T-cell (primary cell): ENCODE measurements around the gene STIM2. TPM values are rescaled to one million over a fixed set of nuclear protein-coding genes. Genes with fewer than 3 reads are reported as not detected.

Experiments
- ATAC-seq, 4 experiments: fragments of 200-7000 bp in 3 of 4; fragments of 150-1000 bp in 1 of 4; cut with Tn5 transposase; replicated peaks in 1 of 4; 1 replicate in 3 of 4; 2 replicates in 1 of 4; pipeline ENCODE4 v1.10.0; 2021; ENCODE audit warnings: moderate library complexity in 3 of 4, mild to moderate bottlenecking in 2 of 4, moderate number of reproducible peaks in 1 of 4
- CTCF ChIA-PET, 2 donors: fragments of 300-600 bp; sonication (Branson Sonifier 250); formaldehyde crosslinking; loops; one replicate each; lab custom pipeline; 2022; ENCODE audit warnings: antibody characterized with exemption in 2 of 2; lab: Charles Lee
- POLR2A ChIA-PET, 2 donors: fragments of 300-600 bp; sonication (Branson Sonifier 250); formaldehyde crosslinking; loops; one replicate each; lab custom pipeline; 2022; ENCODE audit warnings: antibody characterized with exemption in 2 of 2; lab: Charles Lee
- DNase-seq, 35 experiments: peaks; one replicate each; pipeline versions ENCODE4 v3.0.0 to v3.0.0-alpha.2; 2013 to 2023
- H3K27ac ChIP-seq: one replicate; pipeline ENCODE4 v1.5.1; 2013; ENCODE audit warnings: low read length
- H3K27me3 ChIP-seq, 2 experiments: replicated peaks in 1 of 2; 1 replicate in 1 of 2; 2 replicates in 1 of 2; pipeline versions ENCODE4 v1.6.1 to v1.7.0; 2013; ENCODE audit warnings: low read length in 1 of 2, mixed read lengths in 1 of 2; ENCODE audit not compliant: control insufficient read depth in 2 of 2, insufficient read depth in 2 of 2; ENCODE audit errors: extremely low read depth in 1 of 2
- H3K36me3 ChIP-seq, 2 donors: 1 replicate in 1 of 2; 2 replicates in 1 of 2; pipeline versions ENCODE4 v1.6.1 to v1.7.0; 2013; ENCODE audit warnings: low read length in 1 of 2; ENCODE audit not compliant: control insufficient read depth in 2 of 2, insufficient read depth in 1 of 2; ENCODE audit errors: extremely low read depth in 1 of 2
- H3K4me1 ChIP-seq, 2 experiments: 1 replicate in 1 of 2; 2 replicates in 1 of 2; pipeline versions ENCODE4 v1.6.1 to v1.7.0; 2013; ENCODE audit warnings: low read length in 2 of 2, mixed read lengths in 1 of 2; ENCODE audit not compliant: insufficient read depth in 2 of 2, control insufficient read depth in 1 of 2; ENCODE audit errors: extremely low read depth in 1 of 2
- H3K4me3 ChIP-seq, 2 donors: 1 replicate in 1 of 2; 2 replicates in 1 of 2; pipeline versions ENCODE4 v1.5.1 to v1.7.0; 2013; ENCODE audit warnings: mild to moderate bottlenecking in 2 of 2, low read length in 1 of 2, moderate library complexity in 1 of 2; ENCODE audit not compliant: control insufficient read depth in 1 of 2; ENCODE audit errors: extremely low read depth in 1 of 2
- H3K9me3 ChIP-seq: 2 replicates; pipeline ENCODE4 v1.7.0; 2013
- H3K27ac Mint-ChIP-seq, 2 donors: one replicate each; pipeline ENCODE4 v1.8.0; 2020 to 2021; ENCODE audit warnings: mild to moderate bottlenecking in 2 of 2, mixed read lengths in 2 of 2
- H3K27me3 Mint-ChIP-seq, 2 donors: one replicate each; pipeline ENCODE4 v1.8.0; 2021 to 2022; ENCODE audit warnings: mixed read lengths in 2 of 2
- H3K36me3 Mint-ChIP-seq: one replicate; pipeline ENCODE4 v1.8.0; 2021; ENCODE audit warnings: mixed read lengths
- H3K4me1 Mint-ChIP-seq, 3 donors: one replicate each; pipeline ENCODE4 v1.8.0; 2020 to 2022; ENCODE audit warnings: mixed read lengths in 3 of 3, mild to moderate bottlenecking in 1 of 3
- H3K4me3 Mint-ChIP-seq, 3 donors: one replicate each; pipeline ENCODE4 v1.8.0; 2020 to 2022; ENCODE audit warnings: mild to moderate bottlenecking in 3 of 3, mixed read lengths in 3 of 3, moderate library complexity in 3 of 3
- H3K9me3 Mint-ChIP-seq, 3 donors: one replicate each; pipeline ENCODE4 v1.8.0; 2020 to 2022; ENCODE audit warnings: mixed read lengths in 3 of 3
- WGBS: methylation state at CpG from one replicate; pipeline ENCODE4 v1.1.5; 2013; ENCODE audit warnings: missing lambda C conversion rate; ENCODE audit not compliant: insufficient coverage; 5-methylcytosine and 5-hydroxymethylcytosine counted together
- total RNA-seq, 35 experiments: library from RNA in 6 of 35; stranded (reverse) in 6 of 35; fragments of 120-200 nt in 1 of 35; gene quantifications; one replicate each; pipeline versions ENCODE4 v1.2.1 to v1.2.4 and lab custom pipeline; 2013 to 2026

The STIM2 gene
- total RNA-seq, 5 donors from 2014 or later (not counting 1 experiment from before 2014, with no cell fraction given) = 67.9 to 98.7 (median 75.2) TPM

DNA sequence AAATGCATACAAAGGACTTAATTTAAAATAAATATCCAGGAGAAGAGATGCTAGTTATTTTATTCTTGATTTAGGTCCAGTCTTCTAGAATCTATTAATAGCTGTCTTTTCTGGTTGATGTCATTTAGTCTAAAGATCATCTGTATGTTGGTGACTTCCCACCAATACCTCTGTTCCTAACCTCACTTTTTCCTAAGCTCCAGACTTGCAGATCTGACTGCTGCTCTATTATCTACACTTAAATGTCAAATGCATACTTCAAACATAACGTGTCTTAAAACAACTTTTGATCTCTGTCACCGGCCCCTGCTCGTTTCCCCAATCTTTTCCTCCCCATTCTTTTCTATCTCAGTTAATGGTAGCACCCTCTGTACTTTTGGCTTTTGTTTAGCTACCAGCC, 133.3 kb downstream of the STIM2 start:
- Histone ChIP-seq H3K36me3 (no peaks in the 10 kb centered on the region), H3K9me3 (no peaks in the 10 kb centered on the region), H3K27ac (no peak overlapping the region), H3K4me3 (no peak overlapping the region), H3K27me3 (no peaks in the 10 kb centered on the region), H3K4me1 (peaks cover 4 to 41% of the 10 kb centered on the region in 2 experiments)
- Mint-ChIP-seq H3K27ac (no peak overlapping the region), H3K27me3 (no peaks in the 10 kb centered on the region), H3K4me1 (peaks cover 18 to 30% (median 23%) of the 10 kb centered on the region in 3 donors), H3K36me3 (peaks cover 27% of the 10 kb centered on the region), H3K9me3 (peaks cover 0 to 4% (median 4%) of the 10 kb centered on the region in 3 donors), H3K4me3 (no peak overlapping the region)
- ChIA-PET CTCF (interaction anchor here (0.6 to 1.4 kb wide), 3 partner anchors 60 to 412 kb away, joined by 3 to 8 read pairs (median 3); no protein-coding TSS in a partner anchor), POLR2A (interaction anchor here in 1 of 2 donors (0.6 kb wide), 1 partner anchor 27 kb away, joined by 3 read pairs; no protein-coding TSS in a partner anchor)
- no peak for ATAC-seq
- WGBS = 42% methylated on average over 3 of the region's 3 CpGs
- no peak for DNase-seq

DNA sequence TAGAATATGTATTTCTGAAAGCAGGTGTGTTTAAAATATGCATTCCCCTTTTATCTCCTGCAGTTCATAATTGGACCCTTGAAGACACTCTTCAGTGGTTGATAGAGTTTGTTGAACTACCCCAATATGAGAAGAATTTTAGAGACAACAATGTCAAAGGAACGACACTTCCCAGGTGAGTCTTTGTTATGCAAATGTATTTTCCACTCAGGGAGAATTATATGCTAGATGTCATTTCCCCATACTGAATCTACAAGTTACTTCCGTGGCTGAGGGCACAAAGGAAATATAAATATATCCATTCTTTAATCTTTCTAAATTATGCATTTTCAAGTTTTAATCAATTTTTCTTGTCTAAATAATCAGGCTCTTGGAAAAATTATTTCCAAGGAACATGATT, 134.7 kb downstream of the STIM2 start:
- ATAC-seq (no peak), DNase-seq (no peak)
- no peaks in the 10 kb centered on the region for H3K36me3 ChIP-seq
- no peaks in the 10 kb centered on the region for H3K27me3 ChIP-seq
- Mint-ChIP-seq H3K4me1 (peaks cover 17 to 29% (median 21%) of the 10 kb centered on the region in 3 donors), H3K27me3 (no peaks in the 10 kb centered on the region), H3K4me3 (no peak overlapping the region), H3K27ac (peak overlapping the region; percentile 1 to 3), H3K36me3 (peaks cover 25% of the 10 kb centered on the region), H3K9me3 (peaks cover 0 to 4% (median 3%) of the 10 kb centered on the region in 3 donors)
- H3K4me3 ChIP-seq = no peak overlapping the region
- ChIA-PET POLR2A (no interaction called here), CTCF (no interaction called here)
- no CpG with 5 or more reads among the region's 2 CpGs for WGBS
- no peaks in the 10 kb centered on the region for H3K9me3 ChIP-seq
- H3K27ac ChIP-seq = no peak overlapping the region
- H3K4me1 ChIP-seq = peaks cover 4 to 43% of the 10 kb centered on the region in 2 experiments

DNA sequence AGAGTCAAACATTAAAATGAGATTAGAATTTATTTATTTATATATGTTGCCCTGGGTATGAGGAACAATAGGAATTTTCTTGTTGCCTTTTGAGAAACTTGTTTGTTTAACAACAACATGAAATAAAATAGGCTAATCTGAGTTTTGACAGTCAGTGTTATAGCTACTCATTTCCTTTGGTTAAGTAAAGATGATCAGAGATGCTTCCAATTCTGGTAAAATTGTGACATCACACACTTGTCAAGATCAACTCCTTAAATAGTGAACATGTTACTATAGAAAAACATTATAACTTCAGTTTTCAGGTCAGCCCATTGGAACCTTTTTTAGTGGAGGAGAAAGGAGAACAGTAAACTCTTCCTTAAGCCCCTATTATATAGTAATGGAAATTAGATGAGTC, 136.1 kb downstream of the STIM2 start:
- no peaks in the 10 kb centered on the region for H3K9me3 ChIP-seq
- peaks cover 0 to 3% of the 10 kb centered on the region in 2 donors for H3K36me3 ChIP-seq
- H3K4me1 ChIP-seq = peaks cover 4 to 41% of the 10 kb centered on the region in 2 experiments
- ChIA-PET POLR2A (no interaction called here), CTCF (interaction anchor here (0.6 to 0.7 kb wide), 2 partner anchors 85 to 431 kb away, joined by 3 read pairs; no protein-coding TSS in a partner anchor)
- Mint-ChIP-seq H3K36me3 (peaks cover 17% of the 10 kb centered on the region), H3K4me1 (peaks cover 10 to 25% (median 25%) of the 10 kb centered on the region in 3 donors), H3K4me3 (no peak overlapping the region), H3K27ac (peak overlapping the region in 1 of 2 donors; percentile 36), H3K27me3 (no peaks in the 10 kb centered on the region), H3K9me3 (no peaks in the 10 kb centered on the region)
- no peaks in the 10 kb centered on the region for H3K27me3 ChIP-seq
- H3K4me3 ChIP-seq = no peak overlapping the region
- no peak overlapping the region for H3K27ac ChIP-seq
- DNase-seq (no peak), ATAC-seq (no peak)

DNA sequence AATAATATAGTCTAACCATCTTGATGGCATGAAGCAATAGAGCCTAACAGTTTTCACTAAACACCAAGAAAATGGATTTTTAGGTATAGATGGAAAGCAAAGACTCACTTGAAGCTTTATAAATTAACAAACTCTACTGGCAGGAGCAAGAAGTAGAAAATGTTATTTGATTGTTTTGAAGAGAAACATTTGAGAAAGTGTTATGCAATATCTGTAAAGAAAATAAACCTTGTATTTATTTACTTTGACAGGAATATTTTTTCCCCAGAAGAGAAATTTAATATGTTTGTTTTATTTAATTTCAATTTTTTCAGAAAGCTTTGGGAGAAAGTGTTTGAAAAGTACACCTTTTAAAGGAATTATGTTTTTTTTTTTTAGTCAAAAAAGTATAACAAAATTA, 139.0 kb downstream of the STIM2 start:
- Histone ChIP-seq H3K4me3 (no peak overlapping the region), H3K27me3 (no peaks in the 10 kb centered on the region), H3K9me3 (no peaks in the 10 kb centered on the region), H3K36me3 (peaks cover 0 to 14% of the 10 kb centered on the region in 2 donors), H3K4me1 (peaks cover 7 to 24% of the 10 kb centered on the region in 2 experiments), H3K27ac (no peak overlapping the region)
- no peaks in the 10 kb centered on the region for H3K9me3 Mint-ChIP-seq
- peaks cover 26% of the 10 kb centered on the region for H3K36me3 Mint-ChIP-seq
- DNase-seq (no peak), ATAC-seq (no peak)
- no peaks in the 10 kb centered on the region for H3K27me3 Mint-ChIP-seq
- H3K4me3 Mint-ChIP-seq = no peak overlapping the region
- ChIA-PET CTCF (interaction anchor here (0.7 to 1.2 kb wide), 6 partner anchors 9 to 231 kb away, joined by 3 to 5 read pairs (median 4); no protein-coding TSS in a partner anchor), POLR2A (interaction anchor here (0.6 to 1.0 kb wide), 4 partner anchors 11 to 400 kb away, joined by 3 to 9 read pairs (median 4); no protein-coding TSS in a partner anchor)
- H3K4me1 Mint-ChIP-seq = peaks cover 34 to 51% (median 51%) of the 10 kb centered on the region in 3 donors
- H3K27ac Mint-ChIP-seq = peak overlapping the region; percentile 58 to 67

DNA sequence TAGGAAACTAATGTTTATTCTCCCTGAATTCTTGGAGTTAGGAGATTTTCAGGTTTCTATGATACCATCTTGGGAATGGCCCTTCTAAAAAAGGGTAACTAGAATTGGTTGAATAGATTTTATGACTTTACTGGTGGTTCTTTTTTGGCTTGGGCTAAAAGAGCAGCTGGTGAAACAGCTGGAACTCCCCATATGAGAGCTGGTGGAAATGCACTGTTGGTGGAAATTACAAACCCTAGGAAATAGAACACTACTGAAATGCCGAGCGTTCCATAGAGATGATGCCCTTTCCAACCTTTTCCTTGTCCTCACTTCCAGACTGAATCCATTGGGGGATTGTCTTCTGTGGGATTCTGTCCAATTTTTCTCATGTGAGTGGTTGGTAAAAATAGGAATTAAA, 139.5 kb downstream of the STIM2 start:
- Histone ChIP-seq H3K36me3 (peaks cover 0 to 16% of the 10 kb centered on the region in 2 donors), H3K27ac (no peak overlapping the region), H3K27me3 (no peaks in the 10 kb centered on the region), H3K9me3 (no peaks in the 10 kb centered on the region), H3K4me3 (no peak overlapping the region), H3K4me1 (peaks cover 7 to 20% of the 10 kb centered on the region in 2 experiments)
- peaks cover 34 to 54% (median 52%) of the 10 kb centered on the region in 3 donors for H3K4me1 Mint-ChIP-seq
- no peak for ATAC-seq
- H3K27ac Mint-ChIP-seq = no peak overlapping the region
- ChIA-PET POLR2A (interaction anchor here (0.7 kb wide), 2 partner anchors 114 to 400 kb away, joined by 3 to 5 read pairs; no protein-coding TSS in a partner anchor), CTCF (interaction anchor here (0.5 to 1.3 kb wide), 5 partner anchors 8 to 231 kb away, joined by 4 to 10 read pairs (median 4); no protein-coding TSS in a partner anchor)
- WGBS = no CpG with 5 or more reads among the region's 2 CpGs
- H3K36me3 Mint-ChIP-seq = peaks cover 26% of the 10 kb centered on the region
- H3K27me3 Mint-ChIP-seq = no peaks in the 10 kb centered on the region
- H3K4me3 Mint-ChIP-seq = no peak overlapping the region
- no peaks in the 10 kb centered on the region for H3K9me3 Mint-ChIP-seq
- DNase-seq = no peak

DNA sequence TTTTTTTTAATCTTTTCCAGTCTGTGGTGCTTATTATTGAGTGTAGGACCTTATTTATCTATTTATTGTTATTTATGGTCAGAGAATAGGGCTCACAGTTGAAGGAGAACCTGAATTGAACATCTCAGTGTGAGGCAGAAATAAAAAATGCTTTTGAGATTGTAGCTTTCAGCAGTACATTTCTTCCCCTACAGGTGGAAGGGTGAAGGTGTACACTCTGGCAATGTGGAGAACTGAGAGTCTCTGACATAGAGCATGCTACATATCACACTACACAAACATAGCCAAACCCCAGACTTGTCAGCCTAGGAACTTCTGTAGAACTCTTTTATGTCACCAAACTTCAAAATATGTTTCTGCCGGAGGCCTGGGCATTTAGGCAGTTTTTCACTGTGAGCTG, 140.2 kb downstream of the STIM2 start:
- no peaks in the 10 kb centered on the region for H3K9me3 Mint-ChIP-seq
- H3K27ac ChIP-seq = no peak overlapping the region
- H3K36me3 ChIP-seq = peaks cover 0 to 16% of the 10 kb centered on the region in 2 donors
- peaks cover 23% of the 10 kb centered on the region for H3K36me3 Mint-ChIP-seq
- no peaks in the 10 kb centered on the region for H3K27me3 Mint-ChIP-seq
- ChIA-PET CTCF (interaction anchor here (0.8 to 1.3 kb wide), 3 partner anchors 9 to 672 kb away, joined by 3 to 10 read pairs (median 5); no protein-coding TSS in a partner anchor), POLR2A (no interaction called here)
- DNase-seq (peak in 5 of 35 experiments; percentile 6 to 52 (median 8)), ATAC-seq (peak; percentile 66 to 87 (median 71))
- H3K4me1 ChIP-seq = peaks cover 7 to 14% of the 10 kb centered on the region in 2 experiments
- H3K4me3 Mint-ChIP-seq = no peak overlapping the region
- WGBS = no CpG with 5 or more reads among the region's 1 CpG
- H3K9me3 ChIP-seq = no peaks in the 10 kb centered on the region
- peak overlapping the region in 1 of 2 donors; percentile 74 for H3K27ac Mint-ChIP-seq
- no peak overlapping the region for H3K4me3 ChIP-seq
- peaks cover 34 to 54% (median 49%) of the 10 kb centered on the region in 3 donors for H3K4me1 Mint-ChIP-seq
- no peaks in the 10 kb centered on the region for H3K27me3 ChIP-seq
